Measurements from ENCODE around the gene ZNF263. TPM values are rescaled to one million over a fixed set of nuclear protein-coding genes. Genes with fewer than 3 reads are reported as not detected.
"Not testable (repeated sequence)": the region's sequence is repeated elsewhere in the genome, so short reads cannot be mapped to it uniquely, and the experiment has no call there.

ZNF263 gene
- total RNA-seq, 2 experiments from 2014 or later: 24.3 to 25.0 TPM

- POLR2A ChIA-PET; DNase-seq; H3K27ac Mint-ChIP-seq; H3K9me3 Mint-ChIP-seq (ENCODE audit: insufficient read depth); H3K27me3 Mint-ChIP-seq (ENCODE audit: low read depth); CTCF ChIA-PET; H3K4me3 Mint-ChIP-seq; H3K4me1 Mint-ChIP-seq (ENCODE audit: low read depth); ATAC-seq: not testable (repeated sequence)
- peaks cover 17% of the 10 kb centered on the region for H3K36me3 Mint-ChIP-seq (ENCODE audit: low read depth)
Observed at GRCh38 chr16:3271281-3271680, 12.0 kb upstream of the ZNF263 start.

- no peak for ATAC-seq
- Mint-ChIP-seq H3K36me3 (ENCODE audit: low read depth) (no peaks in the 10 kb centered on the region), H3K9me3 (ENCODE audit: insufficient read depth) (peaks cover 2% of the 10 kb centered on the region), H3K27me3 (ENCODE audit: low read depth) (peaks cover 15% of the 10 kb centered on the region), H3K4me1 (ENCODE audit: low read depth) (peaks cover 2% of the 10 kb centered on the region), H3K4me3 (no peak overlapping the region), H3K27ac (no peak overlapping the region)
- CTCF ChIA-PET: no interaction called here
- DNase-seq: no peak
- POLR2A ChIA-PET: interaction anchor here (2.3 kb wide), 1 partner anchor 8 kb away, joined by 5 read pairs; the partner anchor contains the start of gene ZNF263
Observed at GRCh38 chr16:3274490-3274889, 8.8 kb upstream of the ZNF263 start.

- ATAC-seq: no peak
- Mint-ChIP-seq H3K4me3 (no peak overlapping the region), H3K36me3 (ENCODE audit: low read depth) (no peaks in the 10 kb centered on the region), H3K27me3 (ENCODE audit: low read depth) (peaks cover 15% of the 10 kb centered on the region), H3K9me3 (ENCODE audit: insufficient read depth) (peaks cover 2% of the 10 kb centered on the region), H3K4me1 (ENCODE audit: low read depth) (peaks cover 2% of the 10 kb centered on the region), H3K27ac (no peak overlapping the region)
- CTCF ChIA-PET: no interaction called here
- no peak for DNase-seq
- POLR2A ChIA-PET: no interaction called here
Observed at GRCh38 chr16:3274947-3275346, 8.3 kb upstream of the ZNF263 start.

GRCh38 chr16:3276679-3277078 is 6.6 kb upstream of the ZNF263 start:
- CTCF ChIA-PET: interaction anchor here (0.9 to 1.5 kb wide), 2 partner anchors 10 to 14 kb away, joined by 3 to 13 read pairs; no protein-coding TSS in a partner anchor

GRCh38 chr16:3281222-3281820 is 2.0 kb upstream of the ZNF263 start:
- POLR2A ChIA-PET: no interaction called here

More at GRCh38 chr16:3276679-3277078, 6.6 kb upstream of the ZNF263 start:
- ATAC-seq: no peak
- Mint-ChIP-seq H3K4me1 (ENCODE audit: low read depth) (peaks cover 6% of the 10 kb centered on the region), H3K27ac (no peak overlapping the region), H3K36me3 (ENCODE audit: low read depth) (no peaks in the 10 kb centered on the region), H3K27me3 (ENCODE audit: low read depth) (peaks cover 15% of the 10 kb centered on the region), H3K4me3 (no peak overlapping the region), H3K9me3 (ENCODE audit: insufficient read depth) (peaks cover 2% of the 10 kb centered on the region)
- POLR2A ChIA-PET: interaction anchor here (0.7 to 1.1 kb wide), 3 partner anchors 12 to 1236 kb away, joined by 3 to 4 read pairs (median 3); no protein-coding TSS in a partner anchor
- DNase-seq: no peak

GRCh38 chr16:3282103-3282729 is 1.1 kb upstream of the ZNF263 start:
- DNase-seq: no peak
- Mint-ChIP-seq H3K9me3 (ENCODE audit: insufficient read depth) (peaks cover 10% of the 10 kb centered on the region), H3K4me1 (ENCODE audit: low read depth) (peaks cover 40% of the 10 kb centered on the region), H3K27ac (peak overlapping the region; percentile 97), H3K4me3 (peak overlapping the region; percentile 88), H3K27me3 (ENCODE audit: low read depth) (peaks cover 4% of the 10 kb centered on the region), H3K36me3 (ENCODE audit: low read depth) (peaks cover 34% of the 10 kb centered on the region)
- CTCF ChIA-PET: interaction anchor here (0.9 to 2.4 kb wide), 9 partner anchors 15 to 254 kb away, joined by 3 to 12 read pairs (median 4); no protein-coding TSS in a partner anchor
- POLR2A ChIA-PET: interaction anchor here (0.7 to 3.4 kb wide), 25 partner anchors 9 to 435 kb away, joined by 3 to 24 read pairs (median 4); partner anchors contain the start of genes CLUAP1, NAA60, OR1F1 and TRAP1
- peak; percentile 40 for ATAC-seq

More at GRCh38 chr16:3281222-3281820, 2.0 kb upstream of the ZNF263 start:
- DNase-seq (no peak), ATAC-seq (no peak)
- peak overlapping the region; percentile 25 for H3K27ac Mint-ChIP-seq
- peaks cover 12% of the 10 kb centered on the region for H3K27me3 Mint-ChIP-seq (ENCODE audit: low read depth)
- peaks cover 25% of the 10 kb centered on the region for H3K36me3 Mint-ChIP-seq (ENCODE audit: low read depth)
- peak overlapping the region; percentile 52 for H3K4me3 Mint-ChIP-seq
- peaks cover 37% of the 10 kb centered on the region for H3K4me1 Mint-ChIP-seq (ENCODE audit: low read depth)
- peaks cover 2% of the 10 kb centered on the region for H3K9me3 Mint-ChIP-seq (ENCODE audit: insufficient read depth)
- CTCF ChIA-PET: interaction anchor here (1.4 kb wide), 1 partner anchor 14 kb away, joined by 3 read pairs; no protein-coding TSS in a partner anchor

GRCh38 chr16:3283543-3284447 is 504 bp downstream of the ZNF263 start:
- ATAC-seq: no peak
- Mint-ChIP-seq H3K9me3 (ENCODE audit: insufficient read depth) (peaks cover 17% of the 10 kb centered on the region), H3K4me3 (peak overlapping the region; percentile 88), H3K36me3 (ENCODE audit: low read depth) (peaks cover 50% of the 10 kb centered on the region), H3K4me1 (ENCODE audit: low read depth) (peaks cover 40% of the 10 kb centered on the region), H3K27ac (peak overlapping the region; percentile 97), H3K27me3 (ENCODE audit: low read depth) (no peaks in the 10 kb centered on the region)
- ChIA-PET POLR2A (interaction anchor here (0.6 to 3.4 kb wide), 21 partner anchors 9 to 684 kb away, joined by 3 to 24 read pairs (median 5); partner anchors contain the start of genes CLUAP1, NAA60, OR1F1 and ZNF174), CTCF (interaction anchor here (0.8 to 2.4 kb wide), 8 partner anchors 17 to 160 kb away, joined by 3 to 12 read pairs (median 4); partner anchors contain the start of genes NAA60, TIGD7, ZNF597 and ZNF75A)
- no peak for DNase-seq

- DNase-seq: no peak
- peaks cover 63% of the 10 kb centered on the region for H3K36me3 Mint-ChIP-seq (ENCODE audit: low read depth)
- peaks cover 26% of the 10 kb centered on the region for H3K9me3 Mint-ChIP-seq (ENCODE audit: insufficient read depth)
- H3K27me3 Mint-ChIP-seq (ENCODE audit: low read depth): no peaks in the 10 kb centered on the region
- peak overlapping the region; percentile 91 for H3K27ac Mint-ChIP-seq
- H3K4me1 Mint-ChIP-seq (ENCODE audit: low read depth): peaks cover 40% of the 10 kb centered on the region
- CTCF ChIA-PET: no interaction called here
- POLR2A ChIA-PET: interaction anchor here (1.5 to 3.4 kb wide), 3 partner anchors 11 to 20 kb away, joined by 4 to 22 read pairs (median 9); no protein-coding TSS in a partner anchor
- ATAC-seq: no peak
- H3K4me3 Mint-ChIP-seq: peak overlapping the region; percentile 88
Observed at GRCh38 chr16:3285131-3285530, 1.8 kb downstream of the ZNF263 start.

- POLR2A ChIA-PET: interaction anchor here (1.0 kb wide), 1 partner anchor 16 kb away, joined by 4 read pairs; no protein-coding TSS in a partner anchor
- no peak overlapping the region for H3K4me3 Mint-ChIP-seq
- H3K27ac Mint-ChIP-seq: no peak overlapping the region
- H3K9me3 Mint-ChIP-seq (ENCODE audit: insufficient read depth): peaks cover 73% of the 10 kb centered on the region
- peaks cover 15% of the 10 kb centered on the region for H3K4me1 Mint-ChIP-seq (ENCODE audit: low read depth)
- H3K27me3 Mint-ChIP-seq (ENCODE audit: low read depth): no peaks in the 10 kb centered on the region
- H3K36me3 Mint-ChIP-seq (ENCODE audit: low read depth): peaks cover 93% of the 10 kb centered on the region
- CTCF ChIA-PET: no interaction called here
- ATAC-seq (no peak), DNase-seq (no peak)
Observed at GRCh38 chr16:3289998-3290673, 6.8 kb downstream of the ZNF263 start.

GRCh38 chr16:3292604-3293003 is 9.3 kb downstream of the ZNF263 start:
- Mint-ChIP-seq H3K27ac (no peak overlapping the region), H3K9me3 (ENCODE audit: insufficient read depth) (peaks cover 75% of the 10 kb centered on the region), H3K27me3 (ENCODE audit: low read depth) (no peaks in the 10 kb centered on the region), H3K4me1 (ENCODE audit: low read depth) (no peaks in the 10 kb centered on the region), H3K36me3 (ENCODE audit: low read depth) (peaks cover 84% of the 10 kb centered on the region), H3K4me3 (no peak overlapping the region)
- POLR2A ChIA-PET: interaction anchor here (1.8 to 1.9 kb wide), 2 partner anchors 10 to 13 kb away, joined by 5 read pairs; partner anchors contain the start of genes TIGD7, ZNF263 and ZNF75A
- DNase-seq (no peak), ATAC-seq (no peak)
- CTCF ChIA-PET: no interaction called here

- Mint-ChIP-seq H3K4me1 (ENCODE audit: low read depth) (no peaks in the 10 kb centered on the region), H3K27me3 (ENCODE audit: low read depth) (no peaks in the 10 kb centered on the region), H3K36me3 (ENCODE audit: low read depth) (peaks cover 79% of the 10 kb centered on the region), H3K27ac (no peak overlapping the region), H3K4me3 (no peak overlapping the region), H3K9me3 (ENCODE audit: insufficient read depth) (peaks cover 82% of the 10 kb centered on the region)
- ChIA-PET POLR2A (interaction anchor here (1.5 kb wide), 1 partner anchor 60 kb away, joined by 4 read pairs; the partner anchor contains the start of gene ZNF200), CTCF (no interaction called here)
- ATAC-seq (no peak), DNase-seq (no peak)
Observed at GRCh38 chr16:3295209-3295608, 11.9 kb downstream of the ZNF263 start.

All from activated CD8-positive, alpha-beta T cell treated with anti-CD3 and anti-CD28 coated beads, Interleukin-2, amount 10 ng/mL, durations not matched to agents 7 days and 5 days (primary cell).